Kidney tubule cell (primary cell): ENCODE results near the gene FAM20C.
"Not testable (repeated sequence)": the region's sequence is repeated elsewhere in the genome, so short reads cannot be mapped to it uniquely, and the experiment has no call there.

Experiments used
- DNase-seq: peaks from one replicate; pipeline ENCODE4 v3.0.0-alpha.2; 2018; ENCODE audit warnings: low spot score

The FAM20C gene

GRCh38 chr7:259191-259505, 66.8 kb downstream of the FAM20C start:
- DNase-seq = no peak

GRCh38 chr7:259751-260405, 67.5 kb downstream of the FAM20C start:
- DNase-seq = no peak

- DNase-seq = no peak
Observed at GRCh38 chr7:260441-261281, 68.3 kb downstream of the FAM20C start.

GRCh38 chr7:261341-262250, 69.2 kb downstream of the FAM20C start:
- DNase-seq = no peak

- DNase-seq = no peak
Observed at GRCh38 chr7:262251-262572, 69.8 kb downstream of the FAM20C start.

- DNase-seq = not testable (repeated sequence)
Observed at GRCh38 chr7:262631-263311, 70.4 kb downstream of the FAM20C start.

- not testable (repeated sequence) for DNase-seq
Observed at GRCh38 chr7:263483-264351, 71.3 kb downstream of the FAM20C start.

- peak; percentile 36 for DNase-seq
Observed at GRCh38 chr7:264541-265191, 72.3 kb downstream of the FAM20C start.

- DNase-seq = no peak
Observed at GRCh38 chr7:265192-265997, 73.0 kb downstream of the FAM20C start.

- no peak for DNase-seq
Observed at GRCh38 chr7:265998-266850, 73.9 kb downstream of the FAM20C start.

GRCh38 chr7:266851-267840, 74.8 kb downstream of the FAM20C start:
- DNase-seq = peak; percentile 30

GRCh38 chr7:268991-269390, 76.6 kb downstream of the FAM20C start:
- DNase-seq = no peak

- no peak for DNase-seq
Observed at GRCh38 chr7:269721-270120, 77.3 kb downstream of the FAM20C start.

GRCh38 chr7:270351-270983, 78.1 kb downstream of the FAM20C start:
- no peak for DNase-seq

GRCh38 chr7:271266-272107, 79.1 kb downstream of the FAM20C start:
- no peak for DNase-seq

- no peak for DNase-seq
Observed at GRCh38 chr7:272108-272615, 79.8 kb downstream of the FAM20C start.
